Endothelial cell of umbilical vein (primary cell): ENCODE results near the gene DNAJC18. TPM values are rescaled to one million over a fixed set of nuclear protein-coding genes. Genes with fewer than 3 reads are reported as not detected.

ENCODE experiments used
- BruUV-seq: library from RNA; stranded (reverse); fragments of 400-500 nt; replicated peaks from 2 replicates; lab custom pipeline; 2021; lab: Mats Ljungman, UMichigan
- CTCF ChIA-PET: fragments of 300-600, 350-600 bp; sonication (Branson Sonifier 250); formaldehyde crosslinking; loops from one replicate; lab custom pipeline; 2021; ENCODE audit warnings: antibody characterized with exemption, inconsistent platforms; lab: Charles Lee
- POLR2A ChIA-PET: fragments of 300-600, 350-600 bp; sonication (Branson Sonifier 250); formaldehyde crosslinking; loops from one replicate; lab custom pipeline; 2021; ENCODE audit warnings: antibody characterized with exemption, inconsistent platforms; lab: Charles Lee
- DNase-seq: peaks from one replicate; pipeline ENCODE4 v3.0.0-alpha.2; 2011; ENCODE audit warnings: low read depth, low spot score
- FAIRE-seq: peaks from 2 replicates; lab custom pipeline; 2011; peaks lifted over from hg19 to GRCh38; lab: Jason Lieb, UNC
- H2AFZ ChIP-seq: 2 replicates; pipeline ENCODE4 v1.6.0; 2012; ENCODE audit warnings: low read depth, low read length, control low read depth, inconsistent platforms
- H3K27ac ChIP-seq: 2 replicates; pipeline ENCODE4 v1.5.1; 2011; ENCODE audit warnings: low read depth, mild to moderate bottlenecking, control low read depth, low read length, moderate library complexity; ENCODE audit not compliant: insufficient read depth
- H3K27me3 ChIP-seq, 2 experiments: 2 replicates each; pipeline versions ENCODE4 v1.6.0 to v1.6.1; 2011; ENCODE audit warnings: low read length in 2 of 2, mixed read lengths in 1 of 2; ENCODE audit not compliant: control insufficient read depth in 2 of 2, insufficient read depth in 2 of 2
- H3K36me3 ChIP-seq, 2 experiments: 2 replicates in 1 of 2; 3 replicates in 1 of 2; pipeline ENCODE4 v1.5.1; 2011; ENCODE audit warnings: low read length in 2 of 2, mild to moderate bottlenecking in 1 of 2, moderate library complexity in 1 of 2; ENCODE audit not compliant: control insufficient read depth in 2 of 2, insufficient read depth in 2 of 2; ENCODE audit errors: extremely low read depth in 1 of 2
- H3K4me1 ChIP-seq: 3 replicates; pipeline ENCODE4 v1.5.1; 2011; ENCODE audit warnings: mild to moderate bottlenecking, low read length; ENCODE audit not compliant: control insufficient read depth, insufficient read depth; ENCODE audit errors: extremely low read depth
- H3K4me2 ChIP-seq: 2 replicates; pipeline ENCODE4 v1.6.1; 2011; ENCODE audit warnings: low read length, control low read depth, mixed read lengths; ENCODE audit not compliant: insufficient read depth
- H3K4me3 ChIP-seq, 3 experiments: fragments of 200-600 bp in 1 of 3; sonication (generic), shearing (Covaris generic) in 1 of 3; replicated peaks in 1 of 3; 2 replicates each; pipeline ENCODE4 v1.5.1; 2011 to 2016; ENCODE audit warnings: control low read depth in 3 of 3, low read length in 3 of 3, mild to moderate bottlenecking in 2 of 3, inconsistent platforms in 1 of 3, low read depth in 1 of 3, moderate library complexity in 1 of 3; ENCODE audit not compliant: insufficient read depth in 1 of 3
- H3K79me2 ChIP-seq: 2 replicates; pipeline ENCODE4 v1.6.0; 2012; ENCODE audit warnings: low read length, inconsistent platforms; ENCODE audit not compliant: control insufficient read depth, insufficient read depth
- H3K9ac ChIP-seq: replicated peaks from 2 replicates; pipeline ENCODE3; 2011; ENCODE audit warnings: low read length, control low read depth; ENCODE audit not compliant: insufficient read depth; ENCODE audit errors: extremely low read depth
- H3K9me1 ChIP-seq: replicated peaks from 3 replicates; pipeline ENCODE4 v1.6.0; 2011; ENCODE audit warnings: mild to moderate bottlenecking, low read length; ENCODE audit not compliant: control insufficient read depth, insufficient read depth; ENCODE audit errors: extremely low read depth
- H3K9me3 ChIP-seq: replicated peaks from 2 replicates; pipeline ENCODE4 v1.5.1; 2012; ENCODE audit warnings: low read length, inconsistent platforms; ENCODE audit not compliant: control insufficient read depth, insufficient read depth
- H4K20me1 ChIP-seq: replicated peaks from 2 replicates; pipeline ENCODE3; 2011; ENCODE audit warnings: mild to moderate bottlenecking, low read length; ENCODE audit not compliant: control insufficient read depth, insufficient read depth; ENCODE audit errors: extremely low read depth
- EZH2 ChIP-seq: IDR thresholded peaks from 2 replicates; pipeline ENCODE4 v1.6.1; 2012; ENCODE audit warnings: borderline replicate concordance, low read depth, mild to moderate bottlenecking, moderate library complexity, low read length, inconsistent platforms; ENCODE audit not compliant: severe bottlenecking
- FOS ChIP-seq: IDR thresholded peaks from 2 replicates; pipeline ENCODE4 v1.6.1; 2011; ENCODE audit warnings: mild to moderate bottlenecking, low read length, moderate library complexity, borderline replicate concordance; ENCODE audit not compliant: insufficient read depth
- GATA2 ChIP-seq: IDR thresholded peaks from 2 replicates; pipeline ENCODE4 v1.7.0; 2011; ENCODE audit warnings: low read depth, mild to moderate bottlenecking, moderate library complexity, mixed read lengths, low read length; ENCODE audit not compliant: insufficient read length, insufficient read depth
- JUN ChIP-seq: IDR thresholded peaks from 2 replicates; pipeline ENCODE4 v1.6.1; 2011; ENCODE audit warnings: borderline replicate concordance, low read depth; ENCODE audit not compliant: insufficient read length, insufficient read depth
- MYC ChIP-seq: IDR thresholded peaks from one replicate; pipeline ENCODE4 v1.6.1; 2011; ENCODE audit warnings: mild to moderate bottlenecking, low read depth, low read length
- POLR2A ChIP-seq: IDR thresholded peaks from 2 replicates; pipeline ENCODE4 v1.6.1; 2012; ENCODE audit warnings: low read depth, mild to moderate bottlenecking, control low read depth, low read length
- POLR2AphosphoS5 ChIP-seq: IDR thresholded peaks from 2 replicates; pipeline ENCODE4 v1.6.1; 2012; ENCODE audit warnings: low read depth, mild to moderate bottlenecking, control low read depth, low read length, moderate library complexity; ENCODE audit not compliant: insufficient read depth
- dilution Hi-C: fragments of 300-500 bp; cut with MboI; formaldehyde crosslinking; loops from one replicate; pipeline ENCODE4 v1.15.0; 2019; ENCODE audit warnings: low sequenced_read_pairs; ENCODE audit not compliant: extremely low pct_ligation_motif_present
- intact Hi-C: fragments of 100-400 bp; cut with micrococcal nuclease; formaldehyde crosslinking; loops from one replicate; pipeline ENCODE4 v1.10.0; 2022
- polyA plus RNA-seq, 4 experiments: library from polyadenylated mRNA; depleted of rRNA in 3 of 4; stranded (reverse) in 3 of 4; unstranded in 1 of 4; fragments of >200 nt; gene quantifications; 2 replicates each; pipeline versions ENCODE4 v1.2.1 to v1.2.3, GENCODE V29; 2011 to 2012; ENCODE audit warnings: missing spikeins in 1 of 4
- total RNA-seq: library from RNA; stranded (reverse); gene quantifications from 2 replicates; pipeline ENCODE4 v1.2.3, GENCODE V29; 2021
- TF ChIP-seq, protein P1 (sequence below), 2 donors: IDR thresholded peaks; 1 replicate in 1 of 2; 2 replicates in 1 of 2; pipeline ENCODE4 v1.5.1; 2011; ENCODE audit warnings: low read length in 2 of 2, mild to moderate bottlenecking in 2 of 2, moderate library complexity in 2 of 2, control low read depth in 1 of 2, inconsistent platforms in 1 of 2, low read depth in 1 of 2; ENCODE audit not compliant: insufficient read depth in 1 of 2; ENCODE audit errors: extremely low read depth in 1 of 2
- TF ChIP-seq, protein P2 (sequence below): IDR thresholded peaks from 2 replicates; pipeline ENCODE4 v1.6.1; 2011; ENCODE audit not compliant: insufficient read depth, insufficient read length

The DNAJC18 gene
- total and polyA plus RNA-seq, 2 donors (not counting 3 experiments of a cell fraction or from before 2014, with no cell fraction given) = 23.2 to 52.6 TPM

DNA sequence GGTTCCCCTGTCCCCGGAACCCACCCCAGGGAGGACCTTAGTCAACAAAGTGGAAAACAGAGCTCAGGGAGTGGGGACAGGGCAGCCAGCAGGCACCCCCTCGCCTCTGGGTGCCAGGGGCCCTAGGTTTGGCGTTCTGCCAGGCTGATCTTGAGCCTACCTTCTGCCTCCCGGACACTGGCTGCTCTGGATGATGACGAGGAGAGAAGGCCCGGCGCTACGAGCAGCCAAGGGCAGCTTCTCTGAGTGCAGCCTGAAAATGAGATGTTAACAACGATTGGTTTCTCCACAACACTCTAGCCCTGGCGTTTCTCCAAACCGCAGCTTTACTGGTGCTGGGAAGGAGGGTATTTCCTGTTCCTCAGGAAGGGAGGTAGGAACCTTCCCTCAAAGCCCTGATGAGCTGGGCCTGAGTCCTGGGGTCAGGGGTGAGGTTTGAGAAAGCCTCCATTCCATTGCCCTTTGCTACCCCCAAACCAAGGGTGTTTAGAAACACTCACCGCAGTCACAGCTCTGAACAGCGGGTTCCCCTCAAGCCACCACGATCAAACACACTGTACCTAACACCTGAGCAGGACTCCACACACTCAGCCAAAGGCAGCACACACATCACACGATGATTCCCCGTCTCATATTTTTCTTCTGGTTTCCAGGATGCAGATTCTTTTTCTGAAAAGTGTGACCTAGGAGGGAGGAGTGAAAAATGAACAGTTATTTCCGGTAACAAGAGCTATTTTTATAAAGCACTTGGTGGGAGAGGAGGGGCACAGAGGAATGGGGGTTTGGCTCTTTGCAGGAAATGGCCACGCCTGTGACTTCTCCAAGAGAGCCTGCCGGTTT, 42.9 kb upstream of the DNAJC18 start, which contains the start of gene STING1:
Gene STING1, minus strand, starts transcription at position 709 of the 840 bp plus-strand sequence. CDS start 1,054 bp downstream, outside the sequence.
- dilution Hi-C loops (no loop called here), intact Hi-C loops (loop anchor here (1.0 kb wide), 6 partner anchors 9 to 38 kb away; partner anchors contain the start of gene ECSCR)
- H3K9me3 ChIP-seq = no peaks in the 10 kb centered on the region
- peak within 1 kb of the TSS; percentile 87 for H3K4me2 ChIP-seq
- peak within 1 kb of the TSS; percentile 94 for H3K27ac ChIP-seq
- ChIA-PET POLR2A (interaction anchor here (0.8 to 2.2 kb wide), 8 partner anchors 9 to 79 kb away, joined by 3 to 21 read pairs (median 6); partner anchors contain the start of genes DNAJC18, ECSCR and UBE2D2), CTCF (interaction anchor here (0.6 to 3.2 kb wide), 13 partner anchors 9 to 60 kb away, joined by 3 to 59 read pairs (median 8); partner anchors contain the start of genes ECSCR and SMIM33)
- H3K36me3 ChIP-seq = peaks cover 2 to 11% of the 10 kb centered on the region in 2 experiments
- peak within 1 kb of the TSS; percentile 24 for H2AFZ ChIP-seq
- H3K9me1 ChIP-seq = no peaks in the 10 kb centered on the region
- FAIRE-seq (peak; percentile 97), DNase-seq (peak; percentile 90)
- peaks cover 14% of the 10 kb centered on the region for H3K79me2 ChIP-seq
- H3K9ac ChIP-seq = peak within 1 kb of the TSS; percentile 86
- BruUV-seq = TSS peak; percentile 71
- H3K4me1 ChIP-seq = peaks cover 27% of the 10 kb centered on the region
- H4K20me1 ChIP-seq = no peaks in the 10 kb centered on the region
- H3K27me3 ChIP-seq = no peaks in the 10 kb centered on the region
- peak within 1 kb of the TSS; percentile 4 to 67 (median 42) for H3K4me3 ChIP-seq
- TF ChIP-seq GATA2 (peak; percentile 41), JUN (no peak), POLR2A (peak; percentile 58), FOS (peak; percentile 50), POLR2AphosphoS5 (peak; percentile 80), MYC (no peak), EZH2 (no peak)
- TF ChIP-seq, protein P1, sequence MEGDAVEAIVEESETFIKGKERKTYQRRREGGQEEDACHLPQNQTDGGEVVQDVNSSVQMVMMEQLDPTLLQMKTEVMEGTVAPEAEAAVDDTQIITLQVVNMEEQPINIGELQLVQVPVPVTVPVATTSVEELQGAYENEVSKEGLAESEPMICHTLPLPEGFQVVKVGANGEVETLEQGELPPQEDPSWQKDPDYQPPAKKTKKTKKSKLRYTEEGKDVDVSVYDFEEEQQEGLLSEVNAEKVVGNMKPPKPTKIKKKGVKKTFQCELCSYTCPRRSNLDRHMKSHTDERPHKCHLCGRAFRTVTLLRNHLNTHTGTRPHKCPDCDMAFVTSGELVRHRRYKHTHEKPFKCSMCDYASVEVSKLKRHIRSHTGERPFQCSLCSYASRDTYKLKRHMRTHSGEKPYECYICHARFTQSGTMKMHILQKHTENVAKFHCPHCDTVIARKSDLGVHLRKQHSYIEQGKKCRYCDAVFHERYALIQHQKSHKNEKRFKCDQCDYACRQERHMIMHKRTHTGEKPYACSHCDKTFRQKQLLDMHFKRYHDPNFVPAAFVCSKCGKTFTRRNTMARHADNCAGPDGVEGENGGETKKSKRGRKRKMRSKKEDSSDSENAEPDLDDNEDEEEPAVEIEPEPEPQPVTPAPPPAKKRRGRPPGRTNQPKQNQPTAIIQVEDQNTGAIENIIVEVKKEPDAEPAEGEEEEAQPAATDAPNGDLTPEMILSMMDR (IDR thresholded peaks at IDR 0.05; ENCODE audit: extremely low read depth in 1 of 2, insufficient read depth in 1 of 2, low read depth in 1 of 2, low read length in 2 of 2) = no peak
- TF ChIP-seq, protein P2, sequence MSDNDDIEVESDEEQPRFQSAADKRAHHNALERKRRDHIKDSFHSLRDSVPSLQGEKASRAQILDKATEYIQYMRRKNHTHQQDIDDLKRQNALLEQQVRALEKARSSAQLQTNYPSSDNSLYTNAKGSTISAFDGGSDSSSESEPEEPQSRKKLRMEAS = no peak
